HCT116 (cell line): ENCODE results near the gene SLC35D1. TPM values are rescaled to one million over a fixed set of nuclear protein-coding genes. Genes with fewer than 3 reads are reported as not detected.

Experiments
- ATAC-seq: fragments of 200-7000 bp; cut with Tn5 transposase; 2 replicates; pipeline ENCODE4 v1.9.1; 2020; ENCODE audit warnings: mild to moderate bottlenecking, moderate library complexity
- BruUV-seq: library from RNA; stranded (reverse); fragments of 400-500 nt; replicated peaks from 2 replicates; lab custom pipeline; 2021; lab: Mats Ljungman, UMichigan
- CTCF ChIA-PET: fragments of 300-600 bp; sonication (Branson Sonifier 250); formaldehyde crosslinking; loops from one replicate; lab custom pipeline; 2021; ENCODE audit warnings: antibody characterized with exemption; lab: Charles Lee
- POLR2A ChIA-PET: fragments of 300-600, 350-600 bp; sonication (Branson Sonifier 250); formaldehyde crosslinking; loops from one replicate; lab custom pipeline; 2021; ENCODE audit warnings: antibody characterized with exemption; lab: Charles Lee
- RAD21 ChIA-PET, 2 experiments: fragments of 300-600 bp; sonication (Branson Sonifier 250); formaldehyde crosslinking; loops; one replicate each; lab custom pipeline; 2023; ENCODE audit warnings: low total read pairs in 2 of 2; ENCODE audit not compliant: uncharacterized antibody in 2 of 2, unreplicated experiment in 2 of 2, low non-redundant PET in 1 of 2; lab: Charles Lee
- DNase-seq: peaks from one replicate; pipeline ENCODE4 v3.0.0-alpha.2; 2010; ENCODE audit warnings: low read depth, low spot score
- H2AFZ ChIP-seq: fragments of 200-600 bp; shearing (Covaris generic), sonication (generic); 2 replicates; pipeline ENCODE4 v1.6.1; 2017; ENCODE audit warnings: low read depth, mixed run types, mixed read lengths, antibody characterized with exemption, low read length; ENCODE audit not compliant: poor library complexity, severe bottlenecking
- H3K27ac ChIP-seq: 2 replicates; pipeline ENCODE4 v1.5.1; 2012; ENCODE audit warnings: low read depth, low read length
- H3K27me3 ChIP-seq: fragments of 200-600 bp; sonication (generic); 2 replicates; pipeline ENCODE4 v1.6.1; 2016; ENCODE audit warnings: mixed run types, low read length, mixed read lengths; ENCODE audit not compliant: insufficient read depth
- H3K36me3 ChIP-seq, 2 experiments: fragments of 200-500 bp in 1 of 2; fragments of 200-600 bp in 1 of 2; sonication (Bioruptor generic) in 1 of 2; sonication (generic) in 1 of 2; 2 replicates each; pipeline versions ENCODE4 v1.5.1 to v1.6.1; 2014 to 2016; ENCODE audit warnings: low read length in 2 of 2, inconsistent platforms in 1 of 2, mixed read lengths in 1 of 2, mixed run types in 1 of 2; ENCODE audit not compliant: insufficient read depth in 2 of 2, control insufficient read depth in 1 of 2
- H3K4me1 ChIP-seq, 2 experiments: fragments of 200-600 bp in 1 of 2; sonication (generic) in 1 of 2; 2 replicates each; pipeline versions ENCODE4 v1.5.1 to v1.6.1; 2012 to 2017; ENCODE audit warnings: low read length in 2 of 2, inconsistent platforms in 1 of 2, mild to moderate bottlenecking in 1 of 2, mixed read lengths in 1 of 2, mixed run types in 1 of 2, moderate library complexity in 1 of 2; ENCODE audit not compliant: insufficient read depth in 2 of 2, control insufficient read depth in 1 of 2
- H3K4me2 ChIP-seq: fragments of 200-600 bp; sonication (generic); 2 replicates; pipeline ENCODE4 v1.6.1; 2017; ENCODE audit warnings: mixed run types, low read length, mixed read lengths
- H3K4me3 ChIP-seq, 2 experiments: fragments of 200-600 bp in 1 of 2; sonication (generic) in 1 of 2; replicated peaks in 1 of 2; 2 replicates each; pipeline ENCODE4 v1.5.1; 2011 to 2016; ENCODE audit warnings: low read length in 2 of 2, control low read depth in 1 of 2, low read depth in 1 of 2, mild to moderate bottlenecking in 1 of 2, mixed read lengths in 1 of 2, mixed run types in 1 of 2
- H3K79me2 ChIP-seq: fragments of 200-600 bp; sonication (generic); 2 replicates; pipeline ENCODE4 v1.6.1; 2017; ENCODE audit warnings: mild to moderate bottlenecking, mixed run types, low read length, moderate library complexity, mixed read lengths; ENCODE audit not compliant: insufficient read depth
- H3K9ac ChIP-seq: fragments of 200-600 bp; sonication (generic); 2 replicates; pipeline ENCODE4 v1.6.1; 2016; ENCODE audit warnings: low read length, mixed read lengths
- H3K9me2 ChIP-seq: fragments of 200-600 bp; sonication (generic), shearing (Covaris generic); 2 replicates; pipeline ENCODE4 v1.6.1; 2017; ENCODE audit warnings: mixed run types, mild to moderate bottlenecking, moderate library complexity; ENCODE audit not compliant: insufficient read depth
- H3K9me3 ChIP-seq, 2 experiments: fragments of 200-500 bp in 1 of 2; fragments of 200-600 bp in 1 of 2; sonication (Bioruptor generic) in 1 of 2; sonication (generic) in 1 of 2; 2 replicates each; pipeline ENCODE4 v1.6.1; 2014 to 2017; ENCODE audit warnings: low read length in 2 of 2, mixed read lengths in 2 of 2, inconsistent platforms in 1 of 2, low read depth in 1 of 2, mild to moderate bottlenecking in 1 of 2, mixed run types in 1 of 2, moderate library complexity in 1 of 2; ENCODE audit not compliant: control insufficient read depth in 1 of 2, insufficient read depth in 1 of 2
- H4K20me1 ChIP-seq: fragments of 200-600 bp; sonication (generic), shearing (Covaris generic); 2 replicates; pipeline ENCODE4 v1.6.1; 2017; ENCODE audit warnings: mixed run types, mild to moderate bottlenecking, moderate library complexity; ENCODE audit not compliant: insufficient read depth
- EGR1 ChIP-seq: IDR thresholded peaks from 2 replicates; pipeline ENCODE4 v1.6.1; 2012; ENCODE audit warnings: low read depth
- FOSL1 ChIP-seq: IDR thresholded peaks from 2 replicates; pipeline ENCODE4 v1.6.1; 2012; ENCODE audit warnings: low read depth
- JUND ChIP-seq: IDR thresholded peaks from 2 replicates; pipeline ENCODE4 v1.6.1; 2012
- RAD21 ChIP-seq: IDR thresholded peaks from 2 replicates; pipeline ENCODE4 v1.6.1; 2012; ENCODE audit warnings: low read depth, mild to moderate bottlenecking
- SRF ChIP-seq: IDR thresholded peaks from 2 replicates; pipeline ENCODE4 v1.6.1; 2012; ENCODE audit warnings: low read depth
- TCF7L2 ChIP-seq: IDR thresholded peaks from 2 replicates; pipeline ENCODE4 v1.7.0; 2011; ENCODE audit warnings: borderline replicate concordance, inconsistent platforms; ENCODE audit not compliant: insufficient read depth, insufficient read length; ENCODE audit errors: extremely low read depth
- ZNF274 ChIP-seq: fragments of 200-500 bp; sonication (Bioruptor generic); IDR thresholded peaks from 2 replicates; pipeline ENCODE4 v1.6.1; 2014; ENCODE audit warnings: mild to moderate bottlenecking, low read depth, low read length, inconsistent platforms
- intact Hi-C: fragments of 100-400 bp; cut with micrococcal nuclease; formaldehyde crosslinking; loops from 2 replicates; pipeline ENCODE4 v1.10.0; 2022
- total RNA-seq: library from RNA; stranded (reverse); gene quantifications from one replicate; pipeline ENCODE4 v1.2.1, GENCODE V29; 2021; ENCODE audit not compliant: unreplicated experiment
- TF ChIP-seq, protein P1 (sequence below): IDR thresholded peaks from 2 replicates; pipeline ENCODE4 v1.6.1; 2011; ENCODE audit warnings: mild to moderate bottlenecking, low read length, moderate library complexity; ENCODE audit not compliant: insufficient replicate concordance; ENCODE audit errors: extremely low read depth

SLC35D1 gene
- total RNA-seq, 1 experiment from 2014 or later, result 6.1 TPM

DNA sequence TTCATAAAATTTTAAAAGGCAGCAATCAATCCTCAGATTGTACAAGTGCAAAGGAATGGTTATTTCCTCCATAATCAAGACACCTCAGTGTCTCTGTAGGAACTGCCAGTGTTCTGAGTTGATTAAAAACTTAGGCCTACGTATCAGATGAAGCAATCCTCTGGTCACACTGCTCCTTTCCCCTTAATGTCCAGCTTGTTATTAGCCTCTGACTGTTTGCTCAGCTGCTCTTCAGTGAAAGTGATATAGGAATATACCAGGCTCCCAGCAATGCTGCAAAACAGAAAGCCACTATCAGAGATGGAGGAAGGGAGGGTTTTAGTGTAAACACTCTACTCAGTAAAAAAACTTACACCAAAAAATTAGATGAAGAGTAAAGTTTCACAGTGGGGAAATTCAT lies 49.8 kb downstream of the SLC35D1 start:
- Histone ChIP-seq H3K4me2 (no peak overlapping the region), H2AFZ (no peak overlapping the region), H3K79me2 (no peaks in the 10 kb centered on the region), H3K4me3 (no peak overlapping the region), H3K36me3 (no peaks in the 10 kb centered on the region), H3K9me3 (no peaks in the 10 kb centered on the region), H3K27me3 (no peaks in the 10 kb centered on the region), H3K9ac (no peak overlapping the region), H3K27ac (no peak overlapping the region)
- DNase-seq, result no peak
- POLR2A ChIA-PET, result no interaction called here
- BruUV-seq, result no TSS peak
- RAD21 ChIA-PET, result no interaction called here
- TF ChIP-seq FOSL1, result no peak
- no peak for TF ChIP-seq JUND
- TF ChIP-seq ZNF274, result no peak
- no peak for TF ChIP-seq RAD21
- TF ChIP-seq EGR1, result no peak
- TF ChIP-seq SRF, result no peak
- TF ChIP-seq TCF7L2, result no peak
- TF ChIP-seq, protein P1, sequence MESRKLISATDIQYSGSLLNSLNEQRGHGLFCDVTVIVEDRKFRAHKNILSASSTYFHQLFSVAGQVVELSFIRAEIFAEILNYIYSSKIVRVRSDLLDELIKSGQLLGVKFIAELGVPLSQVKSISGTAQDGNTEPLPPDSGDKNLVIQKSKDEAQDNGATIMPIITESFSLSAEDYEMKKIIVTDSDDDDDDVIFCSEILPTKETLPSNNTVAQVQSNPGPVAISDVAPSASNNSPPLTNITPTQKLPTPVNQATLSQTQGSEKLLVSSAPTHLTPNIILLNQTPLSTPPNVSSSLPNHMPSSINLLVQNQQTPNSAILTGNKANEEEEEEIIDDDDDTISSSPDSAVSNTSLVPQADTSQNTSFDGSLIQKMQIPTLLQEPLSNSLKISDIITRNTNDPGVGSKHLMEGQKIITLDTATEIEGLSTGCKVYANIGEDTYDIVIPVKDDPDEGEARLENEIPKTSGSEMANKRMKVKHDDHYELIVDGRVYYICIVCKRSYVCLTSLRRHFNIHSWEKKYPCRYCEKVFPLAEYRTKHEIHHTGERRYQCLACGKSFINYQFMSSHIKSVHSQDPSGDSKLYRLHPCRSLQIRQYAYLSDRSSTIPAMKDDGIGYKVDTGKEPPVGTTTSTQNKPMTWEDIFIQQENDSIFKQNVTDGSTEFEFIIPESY, result no peak
- TF ChIP-seq, all 23 proteins: peak for 0
- H3K4me1 ChIP-seq, result no peaks in the 10 kb centered on the region
- no peaks in the 10 kb centered on the region for H4K20me1 ChIP-seq
- ATAC-seq, result no peak
- CTCF ChIA-PET, result interaction anchor here (2.4 kb wide), 1 partner anchor 145 kb away, joined by 8 read pairs; no protein-coding TSS in a partner anchor
- intact Hi-C loops, result no loop called here
- H3K9me2 ChIP-seq, result no peaks in the 10 kb centered on the region
